HT1080 (cell line): Measurements from ENCODE around the gene PRDM11. TPM values are rescaled to one million over a fixed set of nuclear protein-coding genes. Genes with fewer than 3 reads are reported as not detected.

Source experiments
- DNase-seq: peaks from one replicate; pipeline ENCODE4 v3.0.0-alpha.2; 2015; ENCODE audit warnings: low read depth
- total RNA-seq: library from RNA; depleted of rRNA; stranded (reverse); fragments of >200 nt; shearing (Covaris generic); gene quantifications from 2 replicates; pipeline ENCODE4 v1.2.3, GENCODE V29; 2014

PRDM11 gene
- total RNA-seq, 1 experiment from 2014 or later, result 8.4 TPM

DNA sequence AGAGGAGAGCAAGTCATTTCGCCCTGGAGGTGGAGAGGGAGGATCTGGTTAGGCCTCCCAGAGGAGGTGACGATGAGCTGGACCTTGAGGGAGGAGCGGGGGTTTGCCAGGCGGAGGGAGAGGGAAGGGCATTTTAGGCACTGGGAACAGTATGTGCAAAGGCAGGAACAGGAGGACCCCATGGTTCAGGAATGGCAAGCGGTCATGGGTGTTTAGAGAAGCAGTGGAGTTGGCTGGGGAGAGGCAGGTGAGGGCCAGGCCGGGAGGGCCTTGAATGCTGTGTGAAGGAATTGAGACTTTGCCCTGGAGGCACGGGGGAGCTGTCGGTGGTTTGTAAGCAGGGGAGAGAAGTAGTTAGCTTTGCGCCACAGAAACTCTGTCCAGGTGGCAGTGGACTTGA is 10.3 kb downstream of the PRDM11 start:
- no peak for DNase-seq

DNA sequence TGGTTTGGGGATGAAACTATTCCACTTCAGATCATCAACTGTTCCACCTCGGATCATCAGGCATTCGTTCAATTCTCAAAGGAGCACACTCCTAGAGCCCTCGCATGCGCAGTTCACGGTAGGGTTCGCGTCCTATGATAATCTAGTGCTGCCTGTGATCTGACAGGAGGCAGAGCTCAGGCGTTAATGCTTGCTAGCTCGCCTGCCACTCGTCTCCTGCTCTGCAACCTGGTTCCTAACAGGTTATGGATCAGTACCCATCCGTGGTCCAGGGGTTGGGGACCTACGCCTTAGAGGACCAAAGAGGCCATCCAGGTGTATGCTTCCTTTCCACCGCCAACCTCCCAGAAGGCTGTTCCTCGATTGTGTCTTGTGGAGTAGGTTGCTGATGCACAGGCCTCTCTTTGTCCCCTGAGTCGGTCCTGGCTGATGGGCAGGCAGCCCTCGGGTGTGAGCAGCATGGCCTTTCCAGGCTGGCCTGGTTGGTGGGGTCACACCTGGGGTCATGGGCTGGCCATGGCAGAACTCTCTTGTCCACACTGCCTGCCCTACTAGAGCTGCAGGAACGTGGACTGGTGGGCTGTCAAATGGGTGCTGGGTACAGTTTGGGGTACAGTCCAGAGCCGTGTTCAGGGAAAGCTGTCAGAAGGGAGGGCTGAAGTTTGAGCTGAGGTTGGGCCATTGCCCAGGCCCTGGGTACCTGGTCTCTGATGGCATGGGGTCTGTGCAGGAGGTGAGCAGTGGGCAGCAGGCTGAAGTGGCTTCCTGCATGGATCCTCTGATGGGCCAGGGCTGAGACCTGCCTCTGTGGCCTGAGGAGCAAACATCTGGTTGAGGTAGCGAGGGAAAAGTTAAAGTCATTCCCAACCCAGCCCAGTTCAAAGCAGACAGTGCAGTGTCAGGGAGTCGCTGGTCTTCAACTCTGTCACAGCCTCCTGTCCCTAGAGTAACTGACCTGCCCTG is 11.1 kb downstream of the PRDM11 start:
- DNase-seq, result no peak

DNA sequence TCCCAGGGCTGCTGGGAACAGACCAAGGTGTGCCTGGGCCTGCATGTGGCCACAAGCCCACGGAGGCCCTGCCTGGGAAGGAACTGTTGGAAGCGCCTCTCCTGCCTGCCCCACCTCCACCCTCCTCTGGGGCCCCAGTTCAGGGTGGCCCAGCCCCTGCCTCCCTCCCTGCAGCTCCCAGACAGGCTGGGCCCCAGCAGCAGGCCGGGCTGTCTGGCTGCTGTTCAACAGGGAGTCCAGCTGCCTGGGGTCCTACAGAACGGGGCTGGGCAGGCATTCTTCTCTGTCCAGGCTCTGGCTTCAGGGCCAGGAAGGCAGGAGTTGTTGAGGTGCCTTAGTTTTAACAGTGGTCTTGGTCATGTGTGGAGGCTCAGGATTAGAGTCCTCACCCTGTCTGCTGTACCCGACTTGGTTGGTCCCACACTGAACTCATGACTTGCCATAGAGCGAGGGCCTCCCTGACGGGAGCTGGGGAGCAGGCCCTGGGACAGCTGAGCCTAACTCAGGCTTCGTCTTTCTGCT is 11.8 kb downstream of the PRDM11 start:
- DNase-seq, result no peak

DNA sequence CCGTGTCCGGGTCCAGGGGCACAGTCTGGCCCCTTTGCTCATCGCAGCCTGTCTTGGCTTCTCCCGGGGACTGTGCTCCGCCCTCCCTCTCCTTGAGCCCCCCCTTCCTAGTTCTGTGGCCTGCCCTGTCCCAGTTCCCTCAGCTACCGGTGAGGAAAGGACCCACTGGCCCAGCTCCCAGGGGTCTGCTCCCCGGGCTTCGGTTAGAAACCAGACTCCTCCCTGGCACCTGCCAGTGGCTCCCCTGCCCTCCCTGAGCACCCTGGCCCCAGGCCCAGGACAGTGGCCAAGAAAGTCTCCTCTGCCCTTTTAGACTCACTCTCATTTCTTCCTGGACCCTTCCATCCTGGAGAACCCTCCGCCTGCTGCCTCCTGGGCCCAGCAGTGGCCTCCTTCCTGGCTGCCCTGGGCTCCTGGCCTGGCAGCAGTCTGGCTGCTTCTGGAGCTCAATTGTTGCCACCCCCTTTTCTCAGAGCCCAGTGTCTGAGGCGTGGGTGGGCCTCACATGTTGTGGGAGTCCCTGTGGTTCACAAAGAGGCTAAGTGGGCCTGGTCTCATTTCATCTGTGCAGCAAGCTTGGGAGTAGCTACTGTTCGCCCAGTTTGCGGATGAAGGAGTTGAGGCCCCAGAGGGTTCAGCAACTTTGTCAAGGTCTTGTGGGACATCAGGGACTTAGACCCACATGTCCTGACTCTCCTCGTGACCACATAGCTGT is 12.6 kb downstream of the PRDM11 start:
- DNase-seq, result no peak

DNA sequence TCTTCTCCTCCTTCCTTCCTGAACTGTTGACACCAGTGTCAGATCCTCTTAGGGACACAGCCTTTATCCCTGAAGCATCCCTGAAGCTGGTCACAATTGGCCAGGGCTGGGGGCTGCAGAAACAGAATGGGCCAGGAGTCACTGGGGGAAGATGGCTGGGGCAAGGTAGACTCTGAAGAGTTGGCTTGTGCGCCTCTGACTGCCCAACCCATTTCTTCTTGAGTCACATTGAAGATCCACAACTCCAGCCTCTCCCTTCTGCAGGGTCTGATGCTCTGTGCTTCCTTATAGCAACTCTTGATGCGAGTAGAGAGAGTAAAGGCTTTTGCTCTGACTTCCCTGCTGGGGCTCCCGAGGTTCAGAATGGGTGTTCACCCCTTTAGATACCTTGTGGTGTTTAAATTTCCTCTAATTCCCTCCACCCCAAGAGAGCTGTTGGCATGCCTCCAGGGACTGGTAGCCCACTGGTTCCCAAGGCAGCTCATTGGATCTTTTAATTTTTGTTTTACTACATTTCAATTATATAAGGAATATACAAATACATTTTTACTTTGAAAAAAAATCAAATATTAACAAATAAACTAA is 13.4 kb downstream of the PRDM11 start:
- DNase-seq, result no peak

DNA sequence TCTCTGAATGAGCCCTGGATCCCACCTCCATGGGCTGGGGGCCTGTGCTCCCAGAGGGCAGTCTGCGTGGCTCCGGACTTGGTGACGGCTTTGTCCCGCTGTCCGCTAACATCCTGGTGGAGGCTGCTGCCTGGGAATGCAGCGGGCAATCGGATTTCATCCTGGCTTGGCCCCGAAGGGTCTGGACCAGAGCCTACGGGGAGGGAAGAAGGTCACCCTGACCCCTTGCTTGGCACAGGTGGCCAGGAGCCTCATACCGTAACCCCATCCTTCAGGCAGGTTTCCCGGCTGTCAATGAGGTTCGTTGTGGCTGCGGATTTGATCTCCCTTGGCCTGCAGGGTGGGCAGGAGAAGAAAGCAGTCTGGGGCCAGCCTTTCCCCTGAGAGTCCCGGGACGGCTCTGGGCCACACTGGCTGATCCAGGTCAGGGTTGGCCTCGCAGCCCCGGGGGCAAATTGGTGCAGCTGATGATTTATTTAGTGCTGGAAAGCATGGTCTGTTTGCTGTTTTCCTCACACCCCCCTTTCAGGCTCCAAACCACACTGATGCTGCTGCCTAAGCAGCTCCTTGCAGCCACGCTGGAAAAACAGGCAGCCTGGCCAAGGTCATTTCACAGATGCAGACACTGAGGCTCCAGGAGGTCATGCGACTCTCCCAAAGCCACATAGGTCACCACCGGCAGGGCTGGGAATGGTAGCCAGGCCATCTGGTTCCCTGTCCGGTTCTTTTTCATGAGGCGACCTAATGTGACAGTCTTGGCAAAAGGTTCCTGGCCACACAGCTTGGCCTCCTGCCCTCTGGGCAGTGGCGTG is 15.0 kb downstream of the PRDM11 start:
- DNase-seq, result no peak

DNA sequence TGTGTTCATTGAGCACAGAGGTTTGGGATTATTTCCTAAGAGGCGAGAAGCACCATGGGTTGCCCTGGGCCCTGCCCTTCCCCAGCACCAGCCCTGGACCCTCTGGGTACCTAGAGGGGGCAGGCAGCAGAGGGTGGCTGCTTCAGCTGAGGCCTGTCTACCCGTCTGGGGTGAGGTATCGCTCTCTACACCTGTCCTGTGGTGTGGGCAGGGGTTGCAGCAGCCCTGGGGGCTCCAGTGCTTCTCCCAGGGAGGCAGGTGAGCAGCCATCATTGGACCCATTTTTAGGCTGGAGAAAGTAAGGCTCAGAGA is 15.6 kb downstream of the PRDM11 start:
- no peak for DNase-seq

DNA sequence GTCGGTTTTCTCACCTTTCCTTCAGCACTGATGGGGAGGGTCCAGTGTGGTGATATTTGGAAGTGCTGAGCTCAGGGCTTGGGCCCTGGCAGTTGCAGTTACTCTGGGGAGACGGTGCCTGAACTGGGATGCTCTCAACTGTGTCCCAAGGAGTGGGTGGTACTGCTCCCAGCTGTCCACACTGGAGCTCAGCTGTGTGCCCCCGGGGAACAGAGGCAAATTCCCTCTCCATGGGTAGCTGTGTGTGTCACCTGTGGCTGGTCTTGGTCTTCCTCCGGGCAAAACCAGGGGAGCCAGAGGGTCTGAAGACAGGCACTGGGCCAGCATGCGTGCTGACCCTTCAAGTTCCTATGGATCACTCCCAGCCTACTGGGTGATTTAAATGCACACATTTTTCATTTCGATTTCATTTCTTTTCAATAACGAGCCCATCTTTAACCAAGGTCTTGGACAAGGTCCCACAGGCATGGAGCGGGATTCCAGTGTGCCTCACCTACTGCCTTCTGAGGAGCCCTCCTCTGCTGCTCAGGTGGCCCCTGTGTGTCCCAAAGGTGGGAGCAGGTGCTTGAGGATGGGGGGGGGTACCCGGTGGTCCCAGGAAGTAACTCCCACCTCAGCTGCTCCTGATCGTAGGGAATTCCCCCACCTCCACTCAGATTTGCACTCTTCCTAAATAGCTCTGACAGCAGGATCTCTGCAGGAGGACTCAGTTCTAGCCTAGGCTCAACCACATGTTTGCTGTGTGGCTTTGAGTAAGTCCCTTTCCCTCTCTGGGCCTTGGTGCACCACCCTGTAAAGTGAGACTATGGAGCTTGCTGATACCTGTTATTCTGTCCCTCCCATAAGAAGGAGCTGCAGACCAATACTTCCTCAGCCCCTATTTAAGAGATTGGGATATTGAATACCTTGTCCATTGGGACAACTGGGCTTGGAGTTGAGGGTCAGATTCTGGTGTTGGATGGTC is 16.8 kb downstream of the PRDM11 start:
- DNase-seq, result no peak

DNA sequence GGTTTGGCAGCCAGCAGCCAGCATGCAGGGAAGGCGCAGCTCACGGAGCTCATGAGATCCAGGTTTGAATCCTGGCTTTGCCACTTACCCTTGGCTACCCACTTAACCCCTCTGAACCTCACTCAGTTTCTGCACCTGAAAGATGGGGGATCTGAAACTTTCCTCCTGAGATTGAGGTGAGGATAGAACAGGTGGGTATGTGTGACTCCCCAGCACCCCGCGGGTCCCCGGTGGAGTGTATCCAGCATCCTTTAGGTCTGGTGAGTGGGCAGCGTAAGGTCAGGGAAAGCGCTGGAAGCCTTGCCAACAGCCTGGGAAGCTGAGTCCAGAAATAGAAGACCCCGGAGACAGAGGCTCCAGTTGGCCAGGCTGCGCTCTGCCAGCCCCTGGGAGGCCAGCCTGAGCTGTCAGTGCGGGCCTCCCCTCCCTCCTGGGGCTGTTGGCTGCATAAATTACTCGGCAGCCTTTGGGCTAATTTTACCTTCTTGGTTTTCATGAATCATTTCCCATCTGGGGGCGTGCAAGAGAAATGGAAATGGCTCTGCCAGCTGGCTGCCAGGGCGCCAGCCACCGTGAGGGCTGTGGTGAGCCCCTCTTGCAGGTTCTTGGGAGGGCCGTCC is 17.6 kb downstream of the PRDM11 start:
- peak; percentile 34 for DNase-seq

DNA sequence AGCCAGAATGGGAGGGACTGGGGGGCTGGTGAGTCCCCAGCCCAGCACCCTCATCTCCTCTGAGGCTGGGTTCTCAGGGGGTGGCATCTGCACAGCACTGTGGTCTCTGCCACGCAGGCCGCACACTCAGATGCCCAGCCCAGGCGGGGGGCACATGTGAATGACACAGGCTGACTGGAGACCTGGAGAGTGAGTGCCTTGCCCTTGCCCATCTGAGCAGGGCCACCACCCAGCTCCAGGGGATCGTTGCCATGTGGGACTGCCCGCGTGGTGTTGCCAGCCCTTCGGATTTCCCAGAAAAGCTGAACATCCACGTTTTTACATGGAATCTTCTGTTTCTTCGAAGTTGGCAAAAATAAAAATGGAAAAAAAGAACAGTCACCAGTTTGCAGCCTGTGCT is 18.9 kb downstream of the PRDM11 start:
- DNase-seq, result no peak

DNA sequence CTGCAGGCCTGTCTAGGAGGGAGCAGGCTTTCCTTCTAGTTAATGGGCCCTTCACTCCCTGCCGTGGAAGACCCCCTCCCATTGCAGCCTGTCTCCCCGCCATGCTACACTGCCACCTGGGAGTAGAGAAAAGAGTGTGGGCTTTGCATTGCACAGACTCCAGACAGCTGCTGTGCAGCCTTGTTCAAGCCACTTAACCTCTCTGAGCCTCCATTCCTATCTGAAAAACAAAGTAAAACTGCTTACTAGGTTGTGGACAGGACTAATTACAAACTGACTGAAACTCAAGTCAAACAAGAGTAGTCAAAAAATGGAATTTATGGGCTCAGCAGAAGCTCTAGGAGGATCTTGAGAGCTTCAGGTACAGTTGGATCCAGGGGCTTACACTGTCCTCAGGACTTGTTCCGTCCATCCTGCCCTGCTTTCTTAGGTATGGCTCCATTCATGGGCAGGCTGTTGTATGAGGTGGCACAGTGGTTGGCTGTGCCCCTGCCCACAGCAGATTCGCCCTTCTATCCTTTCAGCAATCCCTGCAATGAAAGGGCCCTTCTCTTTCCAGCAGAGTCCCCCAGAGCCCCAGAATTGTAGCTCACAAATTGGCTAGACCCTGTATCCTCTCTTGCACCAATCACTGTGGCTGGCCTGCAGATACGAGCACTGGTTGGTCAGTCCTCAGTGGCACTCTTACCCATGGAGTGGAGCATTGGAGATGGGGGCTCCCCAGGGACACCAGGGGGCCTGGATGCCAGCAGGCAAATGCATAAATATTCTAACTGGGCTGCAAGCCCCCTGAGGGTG is 19.6 kb downstream of the PRDM11 start:
- DNase-seq, result no peak

DNA sequence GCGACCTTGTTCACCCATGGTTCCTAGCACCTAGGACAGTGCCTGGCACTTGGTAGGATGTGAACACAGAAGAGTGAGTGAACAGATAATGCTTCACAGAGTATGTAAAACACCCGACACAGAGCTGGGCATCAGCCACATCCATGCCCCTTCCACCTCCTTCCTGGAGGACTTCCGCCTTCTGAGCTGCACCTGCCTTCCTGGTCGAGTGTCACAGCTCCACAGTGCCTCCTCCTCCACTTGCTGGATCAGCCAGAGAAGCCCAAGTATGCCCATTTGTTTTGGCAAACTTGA is 20.1 kb downstream of the PRDM11 start:
- DNase-seq, result no peak

DNA sequence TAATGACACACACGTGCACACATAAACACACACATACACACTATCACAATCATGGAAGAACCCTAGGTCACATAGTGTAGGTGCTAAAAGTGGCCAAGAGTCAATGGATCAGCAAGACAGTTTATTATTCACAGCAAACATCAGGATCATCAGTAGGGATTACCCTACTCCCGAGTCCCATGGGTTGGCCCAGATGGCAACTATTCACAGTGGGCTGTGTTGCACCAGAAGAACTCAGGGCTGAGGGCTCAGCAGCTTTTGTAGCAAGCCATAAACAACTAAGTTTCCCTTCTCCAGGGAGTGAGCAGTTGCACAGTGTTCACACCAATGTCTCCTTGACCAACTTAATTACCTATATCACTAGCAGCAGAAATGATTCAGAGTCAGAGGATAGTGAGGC is 20.8 kb downstream of the PRDM11 start:
- DNase-seq, result no peak

DNA sequence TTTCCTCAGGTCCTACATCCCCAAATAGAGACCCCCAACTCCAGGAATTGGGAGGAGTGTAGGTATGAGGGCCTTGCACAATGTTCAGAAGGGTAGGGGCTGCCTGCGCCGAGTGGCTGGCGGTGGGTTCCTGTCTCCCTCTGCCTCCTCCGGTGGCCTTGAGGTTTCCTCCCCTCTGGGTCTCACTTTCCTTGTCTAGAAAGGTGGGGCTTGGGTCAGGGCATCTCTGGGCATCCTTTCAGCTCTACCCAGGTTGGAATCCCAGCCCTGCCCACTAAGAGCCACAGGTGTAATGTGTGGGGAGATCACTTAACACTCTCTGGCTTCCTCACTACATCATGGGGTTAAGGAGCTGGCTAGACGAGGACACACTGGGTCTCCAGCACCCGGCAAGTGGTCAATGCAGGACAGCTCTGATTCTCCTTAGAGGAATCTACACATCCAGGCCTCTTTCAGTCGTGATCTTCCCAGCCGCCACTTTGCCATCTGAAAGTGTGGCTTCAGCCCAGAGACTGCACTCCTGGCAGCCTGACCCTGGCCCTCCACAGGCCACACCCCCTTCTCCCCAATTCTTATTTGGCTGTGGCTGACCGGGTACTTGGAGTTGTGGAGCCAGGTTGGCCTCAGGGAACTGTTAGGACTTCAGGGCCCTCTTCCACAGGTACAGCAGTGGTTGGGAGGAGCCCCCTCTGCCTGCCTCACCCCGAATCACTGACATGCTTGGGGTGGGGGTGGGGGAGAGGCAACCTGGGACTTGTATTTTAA is 22.1 kb downstream of the PRDM11 start:
- no peak for DNase-seq

DNA sequence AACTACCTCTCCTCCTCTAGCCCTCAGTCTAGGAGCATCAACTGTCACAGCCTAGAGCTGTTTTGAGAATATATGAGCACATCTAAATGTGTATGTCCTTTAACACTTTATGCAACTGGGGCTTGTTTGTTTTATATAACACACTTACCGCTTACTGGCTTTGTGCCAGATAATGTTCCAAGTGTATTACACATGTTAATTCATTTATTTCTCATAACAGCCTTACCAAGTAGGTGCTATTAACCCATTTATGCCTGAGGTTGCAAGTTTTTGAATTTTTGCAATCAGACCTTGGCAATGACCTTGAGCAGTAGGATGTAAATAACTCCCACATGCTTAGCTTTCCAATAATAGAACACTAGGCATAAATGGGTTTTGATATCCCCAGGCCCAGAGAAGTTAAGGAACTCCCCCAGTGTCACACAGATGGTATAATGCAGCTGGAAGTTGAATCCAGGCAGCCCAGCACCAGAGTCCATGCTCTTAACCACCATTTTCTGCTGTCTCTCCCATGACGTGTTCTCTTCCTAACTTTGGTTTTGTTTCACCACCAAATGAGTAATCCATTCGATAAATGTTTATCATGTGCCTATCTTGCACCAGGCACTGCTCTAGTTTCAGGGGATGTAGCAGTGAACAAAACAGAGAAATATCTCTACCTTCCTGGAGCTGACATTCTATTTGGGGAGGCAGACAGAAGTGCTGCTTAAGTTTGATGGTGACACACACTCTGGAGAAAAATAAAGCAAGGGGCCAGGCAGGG is 23.1 kb downstream of the PRDM11 start:
- peak; percentile 48 for DNase-seq

DNA sequence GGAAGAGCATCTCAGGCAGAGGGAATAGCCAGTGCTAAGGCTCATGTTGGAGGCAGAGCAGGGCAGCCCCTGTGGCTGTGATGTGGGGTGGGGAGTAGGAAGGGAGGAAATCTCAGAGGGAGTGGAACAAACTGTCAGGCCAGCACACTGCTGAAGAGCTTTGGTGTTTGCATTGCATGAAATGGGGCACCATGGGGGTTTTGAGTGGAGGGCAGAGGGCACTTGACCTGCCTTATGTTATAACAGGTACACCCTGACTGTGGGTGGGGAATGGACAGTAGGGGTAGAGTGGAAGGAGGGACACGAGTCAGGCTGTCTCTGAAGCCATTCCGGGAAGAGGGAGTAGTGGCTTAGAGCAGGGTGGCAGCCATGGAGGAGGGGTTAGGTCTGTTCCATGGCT is 24.0 kb downstream of the PRDM11 start:
- no peak for DNase-seq

DNA sequence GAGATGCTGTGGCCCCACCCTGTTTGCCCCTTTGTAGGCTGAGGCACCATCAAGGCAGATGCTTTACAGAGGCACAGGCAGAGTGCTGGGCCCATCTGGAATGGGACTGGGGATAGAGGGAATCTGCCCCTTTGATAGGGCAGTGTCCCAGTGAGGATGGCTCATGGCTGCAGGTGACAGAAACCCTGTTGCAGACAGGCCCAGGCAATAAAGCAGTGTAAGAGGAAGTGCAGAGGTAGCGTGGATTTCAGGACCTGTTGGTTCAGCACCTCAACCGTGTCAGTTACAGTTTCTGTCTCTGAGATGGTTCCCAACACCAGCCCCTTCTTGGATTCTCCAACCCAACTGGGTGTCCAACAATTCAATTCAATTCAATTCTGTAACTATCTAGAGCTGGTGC is 25.1 kb downstream of the PRDM11 start:
- DNase-seq, result no peak

DNA sequence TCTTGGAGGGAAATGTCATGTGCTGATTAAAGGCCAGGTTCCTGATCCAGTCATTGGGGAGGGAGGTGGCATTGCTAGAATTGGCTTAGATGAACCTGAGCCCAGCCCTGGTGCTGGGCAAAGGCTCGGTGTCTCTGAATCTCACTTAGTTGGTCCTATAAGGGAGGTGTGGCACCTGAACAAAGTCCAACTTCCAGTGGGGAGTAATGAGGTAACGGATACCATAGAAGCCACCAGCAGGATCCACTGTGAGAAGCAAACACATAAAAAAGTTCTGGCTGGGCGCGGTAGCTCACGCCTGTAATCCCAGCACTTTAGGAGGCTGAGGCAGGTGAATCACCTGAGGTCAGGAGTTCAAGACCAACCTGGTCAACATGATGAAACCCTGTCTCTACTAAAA is 26.6 kb downstream of the PRDM11 start:
- no peak for DNase-seq
